ENCODE measurements around the gene SWAP70.

SWAP70 gene

GRCh38 chr11:9651899-9652748, 11.8 kb upstream of the SWAP70 start:
- DNase-seq (ENCODE audit: low spot score): no peak

- no peak for DNase-seq (ENCODE audit: low spot score)
Measured at GRCh38 chr11:9653871-9654270, 10.0 kb upstream of the SWAP70 start.

- no peak for DNase-seq (ENCODE audit: low spot score)
Measured at GRCh38 chr11:9656864-9657263, 7.0 kb upstream of the SWAP70 start.

GRCh38 chr11:9657531-9657930, 6.3 kb upstream of the SWAP70 start:
- no peak for DNase-seq (ENCODE audit: low spot score)

- no peak for DNase-seq (ENCODE audit: low spot score)
Measured at GRCh38 chr11:9660886-9661285, 3.0 kb upstream of the SWAP70 start.

GRCh38 chr11:9662273-9662672, 1.6 kb upstream of the SWAP70 start:
- no peak for DNase-seq (ENCODE audit: low spot score)

- peak; percentile 31 for DNase-seq (ENCODE audit: low spot score)
Measured at GRCh38 chr11:9664276-9665171, 647 bp downstream of the SWAP70 start.

- no peak for DNase-seq (ENCODE audit: low spot score)
Measured at GRCh38 chr11:9665749-9666148, 1.9 kb downstream of the SWAP70 start.

- DNase-seq (ENCODE audit: low spot score): no peak
Measured at GRCh38 chr11:9669954-9670353, 6.1 kb downstream of the SWAP70 start.

GRCh38 chr11:9672288-9672916, 8.5 kb downstream of the SWAP70 start:
- DNase-seq (ENCODE audit: low spot score): no peak

- no peak for DNase-seq (ENCODE audit: low spot score)
Measured at GRCh38 chr11:9672918-9673317, 9.0 kb downstream of the SWAP70 start.

- DNase-seq (ENCODE audit: low spot score): no peak
Measured at GRCh38 chr11:9675691-9676090, 11.8 kb downstream of the SWAP70 start.

- no peak for DNase-seq (ENCODE audit: low spot score)
Measured at GRCh38 chr11:9677951-9678350, 14.1 kb downstream of the SWAP70 start.

GRCh38 chr11:9678576-9678975, 14.7 kb downstream of the SWAP70 start:
- no peak for DNase-seq (ENCODE audit: low spot score)

GRCh38 chr11:9680028-9680427, 16.2 kb downstream of the SWAP70 start:
- no peak for DNase-seq (ENCODE audit: low spot score)

GRCh38 chr11:9681583-9682372, 17.9 kb downstream of the SWAP70 start:
- DNase-seq (ENCODE audit: low spot score): no peak

- DNase-seq (ENCODE audit: low spot score): no peak
Measured at GRCh38 chr11:9687711-9688477, 24.0 kb downstream of the SWAP70 start.

- no peak for DNase-seq (ENCODE audit: low spot score)
Measured at GRCh38 chr11:9688716-9689511, 25.0 kb downstream of the SWAP70 start.

GRCh38 chr11:9689721-9690120, 25.8 kb downstream of the SWAP70 start:
- no peak for DNase-seq (ENCODE audit: low spot score)

GRCh38 chr11:9691865-9692264, 28.0 kb downstream of the SWAP70 start:
- DNase-seq (ENCODE audit: low spot score): no peak
